NCI-H774 (cell line): Measurements from ENCODE around the gene PIRT.
"Not testable (repeated sequence)": the region's sequence is repeated elsewhere in the genome, so short reads cannot be mapped to it uniquely, and the experiment has no call there.

Source experiments
- DNase-seq: peaks from one replicate; lab custom pipeline; 2025; lab: John Stamatoyannopoulos, UW

Gene PIRT

GRCh38 chr17:10837921-10838320, at the start of gene PIRT:
Gene PIRT (minus strand): TSS chr17:10838087. CDS start chr17:10825645, 12,442 bp downstream.
- no peak for DNase-seq

GRCh38 chr17:10881959-10882358, 44.1 kb upstream of the PIRT start:
- no peak for DNase-seq

GRCh38 chr17:10879190-10879836, 41.4 kb upstream of the PIRT start:
- no peak for DNase-seq

- no peak for DNase-seq
Observed at GRCh38 chr17:10875984-10876555, 38.2 kb upstream of the PIRT start.

- DNase-seq = no peak
Observed at GRCh38 chr17:10875430-10875851, 37.6 kb upstream of the PIRT start.

GRCh38 chr17:10871914-10872313, 34.0 kb upstream of the PIRT start:
- DNase-seq = no peak

GRCh38 chr17:10870336-10871050, 32.6 kb upstream of the PIRT start:
- no peak for DNase-seq

GRCh38 chr17:10868744-10869143, 30.9 kb upstream of the PIRT start:
- not testable (repeated sequence) for DNase-seq

GRCh38 chr17:10859051-10859450, 21.2 kb upstream of the PIRT start:
- DNase-seq = no peak

- no peak for DNase-seq
Observed at GRCh38 chr17:10857976-10858375, 20.1 kb upstream of the PIRT start.

GRCh38 chr17:10846636-10847035, 8.7 kb upstream of the PIRT start:
- not testable (repeated sequence) for DNase-seq

- no peak for DNase-seq
Observed at GRCh38 chr17:10845388-10845751, 7.5 kb upstream of the PIRT start.

- DNase-seq = no peak
Observed at GRCh38 chr17:10844621-10845387, 6.9 kb upstream of the PIRT start.

- DNase-seq = no peak
Observed at GRCh38 chr17:10843811-10844210, 5.9 kb upstream of the PIRT start.

- DNase-seq = no peak
Observed at GRCh38 chr17:10842658-10843057, 4.8 kb upstream of the PIRT start.

GRCh38 chr17:10838682-10839081, 795 bp upstream of the PIRT start:
- DNase-seq = no peak

- no peak for DNase-seq
Observed at GRCh38 chr17:10836966-10837590, 809 bp downstream of the PIRT start.

- no peak for DNase-seq
Observed at GRCh38 chr17:10836145-10836544, 1.7 kb downstream of the PIRT start.

- no peak for DNase-seq
Observed at GRCh38 chr17:10831696-10832095, 6.2 kb downstream of the PIRT start.

- DNase-seq = no peak
Observed at GRCh38 chr17:10827898-10828552, 9.9 kb downstream of the PIRT start.

GRCh38 chr17:10824874-10825273, 13.0 kb downstream of the PIRT start:
- DNase-seq = no peak

- no peak for DNase-seq
Observed at GRCh38 chr17:10821770-10822169, 16.1 kb downstream of the PIRT start.
